MM.1S (cell line): ENCODE measurements around the gene EIF2D.

ENCODE experiments used
- DNase-seq: peaks from one replicate; pipeline ENCODE4 v3.0.0-alpha.2; 2015
- H2AFZ ChIP-seq: fragments of 300-600 bp; sonication (generic); 2 replicates; pipeline ENCODE4 v1.6.0; 2016; ENCODE audit warnings: antibody characterized with exemption, low read length
- H3F3A ChIP-seq: fragments of 300-600 bp; sonication (generic); 2 replicates; pipeline ENCODE4 v1.6.1; 2016; ENCODE audit warnings: mild to moderate bottlenecking, antibody characterized with exemption, low read length, moderate library complexity, mixed read lengths; ENCODE audit not compliant: insufficient read depth
- H3K27ac ChIP-seq: fragments of 300-600 bp; sonication (generic); 2 replicates; pipeline ENCODE4 v1.5.1; 2016; ENCODE audit warnings: mild to moderate bottlenecking, low read length
- H3K27me3 ChIP-seq: fragments of 300-600 bp; sonication (generic); replicated peaks from 2 replicates; pipeline ENCODE4 v1.6.0; 2016; ENCODE audit warnings: low read length; ENCODE audit not compliant: insufficient read depth
- H3K36me3 ChIP-seq: fragments of 300-600 bp; sonication (generic); replicated peaks from 2 replicates; pipeline ENCODE4 v1.6.1; 2016; ENCODE audit warnings: mild to moderate bottlenecking, low read length, mixed read lengths; ENCODE audit not compliant: insufficient read depth
- H3K4me1 ChIP-seq: fragments of 300-600 bp; sonication (generic); 2 replicates; pipeline ENCODE4 v1.6.1; 2016; ENCODE audit warnings: low read length, mixed read lengths
- H3K4me2 ChIP-seq: fragments of 300-600 bp; sonication (generic); 2 replicates; pipeline ENCODE4 v1.6.0; 2016; ENCODE audit warnings: low read depth, low read length
- H3K4me3 ChIP-seq: fragments of 300-600 bp; sonication (generic); 2 replicates; pipeline ENCODE4 v1.5.1; 2016; ENCODE audit warnings: low read length, mixed read lengths
- H3K79me2 ChIP-seq: fragments of 300-600 bp; sonication (generic); 2 replicates; pipeline ENCODE4 v1.6.1; 2016; ENCODE audit warnings: mixed run types, low read length, mixed read lengths
- H3K9ac ChIP-seq: fragments of 300-600 bp; sonication (generic); 2 replicates; pipeline ENCODE4 v1.6.1; 2016; ENCODE audit warnings: low read length, mixed read lengths
- H3K9me2 ChIP-seq: fragments of 300-600 bp; sonication (generic); replicated peaks from 2 replicates; pipeline ENCODE4 v1.6.1; 2016; ENCODE audit warnings: mild to moderate bottlenecking, low read length, mixed read lengths; ENCODE audit not compliant: insufficient read depth
- H3K9me3 ChIP-seq: fragments of 300-600 bp; sonication (generic); replicated peaks from 2 replicates; pipeline ENCODE4 v1.6.1; 2016; ENCODE audit warnings: mild to moderate bottlenecking, low read length, mixed read lengths; ENCODE audit not compliant: insufficient read depth
- H4K20me1 ChIP-seq: fragments of 300-600 bp; sonication (generic); 2 replicates; pipeline ENCODE4 v1.6.1; 2016; ENCODE audit warnings: mild to moderate bottlenecking, low read length, moderate library complexity, mixed read lengths; ENCODE audit not compliant: insufficient read depth
- EZH2 ChIP-seq: fragments of 300-600 bp; sonication (generic); optimal IDR thresholded peaks from 2 replicates; pipeline ENCODE3; 2017; ENCODE audit warnings: low read depth, mild to moderate bottlenecking, antibody characterized with exemption, low read length, mixed read lengths
- EZH2phosphoT487 ChIP-seq: fragments of 300-600 bp; sonication (generic); IDR thresholded peaks from 2 replicates; pipeline ENCODE4 v1.6.1; 2018; ENCODE audit warnings: antibody characterized with exemption, low read length
- TF ChIP-seq, protein P1 (sequence below): fragments of 300-600 bp; sonication (generic); IDR thresholded peaks from 2 replicates; pipeline ENCODE4 v1.5.1; 2016; ENCODE audit warnings: antibody characterized with exemption, low read length, mixed read lengths

The EIF2D gene

DNA sequence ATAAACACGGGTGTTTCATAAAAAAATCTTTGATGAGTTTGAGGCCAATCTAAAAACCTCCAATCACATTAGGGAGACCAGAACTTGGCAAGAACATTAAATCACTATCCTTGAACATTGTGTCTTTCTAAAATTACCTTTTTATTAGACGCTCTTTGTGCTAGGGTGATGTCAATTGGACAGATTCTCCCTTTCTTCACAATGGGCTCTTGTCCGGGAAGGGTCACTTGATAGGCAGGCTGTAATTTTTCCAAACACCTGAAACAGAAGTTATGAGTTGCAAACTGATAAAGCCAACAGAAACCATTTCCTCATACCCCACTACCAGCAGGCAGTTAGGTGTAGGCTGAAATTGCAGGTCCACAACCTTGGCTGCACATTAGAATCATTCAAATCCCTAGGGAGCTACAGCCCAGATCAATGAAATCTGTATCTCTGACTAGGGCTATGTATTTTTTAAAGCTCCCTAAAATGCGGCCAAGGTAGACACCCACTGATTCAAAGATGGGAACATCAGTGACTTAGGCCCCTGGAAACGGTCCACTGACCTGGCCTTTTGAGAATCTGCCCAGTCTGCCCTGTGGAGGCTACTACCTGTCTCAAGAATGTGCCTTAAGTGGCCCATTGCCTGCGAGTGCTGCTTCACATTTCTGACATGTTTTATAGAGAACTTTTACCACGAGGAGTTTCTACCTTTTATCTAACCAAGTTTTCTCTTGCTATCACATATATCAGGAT, 16.5 kb downstream of the EIF2D start:
- DNase-seq, result no peak
- Histone ChIP-seq H3K9me2 (no peaks in the 10 kb centered on the region), H3K27ac (no peak overlapping the region), H3F3A (peaks cover 17% of the 10 kb centered on the region; the same call in 1 of the 2 replicates), H3K9me3 (no peaks in the 10 kb centered on the region), H2AFZ (no peak overlapping the region), H3K27me3 (no peaks in the 10 kb centered on the region), H3K9ac (no peak overlapping the region), H3K4me1 (no peaks in the 10 kb centered on the region), H3K4me3 (no peak overlapping the region), H3K36me3 (no peaks in the 10 kb centered on the region; the same call in none of the 2 replicates), H4K20me1 (no peaks in the 10 kb centered on the region), H3K4me2 (no peak overlapping the region), H3K79me2 (no peaks in the 10 kb centered on the region)
- TF ChIP-seq EZH2phosphoT487, result no peak
- TF ChIP-seq, protein P1, sequence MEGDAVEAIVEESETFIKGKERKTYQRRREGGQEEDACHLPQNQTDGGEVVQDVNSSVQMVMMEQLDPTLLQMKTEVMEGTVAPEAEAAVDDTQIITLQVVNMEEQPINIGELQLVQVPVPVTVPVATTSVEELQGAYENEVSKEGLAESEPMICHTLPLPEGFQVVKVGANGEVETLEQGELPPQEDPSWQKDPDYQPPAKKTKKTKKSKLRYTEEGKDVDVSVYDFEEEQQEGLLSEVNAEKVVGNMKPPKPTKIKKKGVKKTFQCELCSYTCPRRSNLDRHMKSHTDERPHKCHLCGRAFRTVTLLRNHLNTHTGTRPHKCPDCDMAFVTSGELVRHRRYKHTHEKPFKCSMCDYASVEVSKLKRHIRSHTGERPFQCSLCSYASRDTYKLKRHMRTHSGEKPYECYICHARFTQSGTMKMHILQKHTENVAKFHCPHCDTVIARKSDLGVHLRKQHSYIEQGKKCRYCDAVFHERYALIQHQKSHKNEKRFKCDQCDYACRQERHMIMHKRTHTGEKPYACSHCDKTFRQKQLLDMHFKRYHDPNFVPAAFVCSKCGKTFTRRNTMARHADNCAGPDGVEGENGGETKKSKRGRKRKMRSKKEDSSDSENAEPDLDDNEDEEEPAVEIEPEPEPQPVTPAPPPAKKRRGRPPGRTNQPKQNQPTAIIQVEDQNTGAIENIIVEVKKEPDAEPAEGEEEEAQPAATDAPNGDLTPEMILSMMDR, result no peak
- no peak for TF ChIP-seq EZH2

DNA sequence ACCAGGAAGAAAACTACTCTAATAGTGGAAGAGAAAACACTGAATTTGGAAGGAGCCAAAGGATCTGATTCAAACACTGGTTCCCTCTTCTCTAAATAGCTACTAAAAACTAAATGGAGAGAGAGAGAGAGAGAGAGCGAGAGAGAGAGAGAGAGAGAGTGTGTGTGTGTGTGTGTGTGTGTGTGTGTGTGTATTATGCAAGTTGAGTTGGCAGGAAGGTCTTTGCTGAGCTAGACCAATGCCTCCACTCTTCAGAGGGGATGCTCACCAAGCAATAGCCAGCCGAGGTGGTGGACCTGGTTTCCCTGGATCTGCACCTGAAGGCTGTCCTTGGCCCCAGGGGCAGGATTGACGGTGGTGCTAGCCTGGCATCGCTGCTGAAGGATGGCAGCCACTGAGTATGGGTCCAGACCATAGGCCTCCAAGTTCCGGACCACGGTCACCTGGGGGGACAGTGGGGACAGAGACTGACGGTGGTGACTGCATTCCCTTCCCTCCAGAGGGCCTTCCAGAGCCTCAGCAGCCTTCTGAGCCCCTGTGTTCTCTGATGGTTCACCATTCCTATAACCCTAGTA, 18.8 kb downstream of the EIF2D start:
- Histone ChIP-seq H3K4me1 (no peaks in the 10 kb centered on the region), H3K27me3 (no peaks in the 10 kb centered on the region), H3K27ac (no peak overlapping the region), H3K36me3 (peaks cover 7% of the 10 kb centered on the region), H3K9me3 (no peaks in the 10 kb centered on the region), H3K4me3 (no peak overlapping the region), H3K4me2 (no peak overlapping the region), H3F3A (peaks cover 30% of the 10 kb centered on the region), H3K9me2 (no peaks in the 10 kb centered on the region), H3K79me2 (peaks cover 3% of the 10 kb centered on the region; the same call in 1 of the 2 replicates), H4K20me1 (no peaks in the 10 kb centered on the region), H3K9ac (no peak overlapping the region), H2AFZ (no peak overlapping the region)
- DNase-seq, result no peak
- no peak for TF ChIP-seq EZH2
- TF ChIP-seq, protein P1, result no peak
- no peak for TF ChIP-seq EZH2phosphoT487

DNA sequence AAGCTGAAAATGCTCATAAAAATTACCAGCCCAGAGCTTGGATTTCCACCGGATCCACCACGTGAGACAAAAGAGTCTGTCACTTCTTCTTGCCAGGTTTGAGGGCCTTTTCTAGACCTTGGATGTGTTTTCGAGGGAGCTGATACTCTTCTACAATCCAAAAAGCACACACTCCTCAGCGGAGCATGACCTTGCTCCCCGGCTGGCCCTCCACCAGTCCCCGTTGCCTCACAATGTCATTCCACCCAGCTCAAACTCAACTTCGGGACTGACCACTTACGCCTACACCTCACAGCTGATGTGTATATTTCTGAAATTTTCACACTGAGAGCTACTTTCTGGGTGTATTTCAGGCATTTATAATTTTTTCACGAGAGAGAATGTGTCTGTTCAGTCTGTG, 20.6 kb downstream of the EIF2D start:
- DNase-seq, result no peak
- Histone ChIP-seq H3K27me3 (no peaks in the 10 kb centered on the region), H2AFZ (no peak overlapping the region), H3K79me2 (peaks cover 20% of the 10 kb centered on the region), H3K4me1 (no peaks in the 10 kb centered on the region), H3K27ac (no peak overlapping the region), H3F3A (peaks cover 32% of the 10 kb centered on the region), H3K9me2 (no peaks in the 10 kb centered on the region), H4K20me1 (no peaks in the 10 kb centered on the region), H3K9me3 (no peaks in the 10 kb centered on the region), H3K4me2 (no peak overlapping the region), H3K9ac (no peak overlapping the region), H3K36me3 (peaks cover 21% of the 10 kb centered on the region), H3K4me3 (no peak overlapping the region)
- no peak for TF ChIP-seq EZH2phosphoT487
- TF ChIP-seq, protein P1, result no peak
- no peak for TF ChIP-seq EZH2
